ENCODE data around the gene GDF9. TPM values are rescaled to one million over a fixed set of nuclear protein-coding genes. Genes with fewer than 3 reads are reported as not detected.
A peak's percentile ranks its signal among the peaks of the same experiment; 100 is the strongest.

The GDF9 gene
- total RNA-seq, 1 donor, result 0.18 TPM

- TF ChIP-seq, protein P1, sequence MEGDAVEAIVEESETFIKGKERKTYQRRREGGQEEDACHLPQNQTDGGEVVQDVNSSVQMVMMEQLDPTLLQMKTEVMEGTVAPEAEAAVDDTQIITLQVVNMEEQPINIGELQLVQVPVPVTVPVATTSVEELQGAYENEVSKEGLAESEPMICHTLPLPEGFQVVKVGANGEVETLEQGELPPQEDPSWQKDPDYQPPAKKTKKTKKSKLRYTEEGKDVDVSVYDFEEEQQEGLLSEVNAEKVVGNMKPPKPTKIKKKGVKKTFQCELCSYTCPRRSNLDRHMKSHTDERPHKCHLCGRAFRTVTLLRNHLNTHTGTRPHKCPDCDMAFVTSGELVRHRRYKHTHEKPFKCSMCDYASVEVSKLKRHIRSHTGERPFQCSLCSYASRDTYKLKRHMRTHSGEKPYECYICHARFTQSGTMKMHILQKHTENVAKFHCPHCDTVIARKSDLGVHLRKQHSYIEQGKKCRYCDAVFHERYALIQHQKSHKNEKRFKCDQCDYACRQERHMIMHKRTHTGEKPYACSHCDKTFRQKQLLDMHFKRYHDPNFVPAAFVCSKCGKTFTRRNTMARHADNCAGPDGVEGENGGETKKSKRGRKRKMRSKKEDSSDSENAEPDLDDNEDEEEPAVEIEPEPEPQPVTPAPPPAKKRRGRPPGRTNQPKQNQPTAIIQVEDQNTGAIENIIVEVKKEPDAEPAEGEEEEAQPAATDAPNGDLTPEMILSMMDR (IDR thresholded peaks at IDR 0.05; ENCODE audit: insufficient read depth, low read length), result no peak
- peak; percentile 30 for DNase-seq (ENCODE audit: low read depth)
- H3K4me3 ChIP-seq (ENCODE audit: low read depth, low read length), result no peak overlapping the region
These were observed 44.5 kb downstream of the GDF9 start for GRCh38 chr5:132821791-132822190.

DNA sequence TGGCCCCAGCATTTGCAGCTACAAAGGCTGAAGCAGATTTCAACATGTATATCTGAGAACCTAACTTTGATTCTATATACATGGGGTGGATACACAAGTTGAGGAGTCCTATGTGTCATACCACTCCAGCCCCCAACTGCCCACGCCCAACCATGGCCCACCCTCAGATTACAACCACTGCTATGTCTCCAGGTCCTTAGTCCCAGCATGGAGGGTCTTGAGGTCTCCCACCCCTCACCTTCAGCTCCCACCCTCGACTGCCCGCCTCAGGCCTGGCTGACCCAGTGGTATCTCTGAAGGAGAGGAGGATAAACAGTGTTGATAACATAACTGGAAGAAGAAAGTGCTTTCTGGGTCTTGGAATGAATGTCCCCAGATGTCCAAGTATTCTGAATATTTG is 44.9 kb downstream of the GDF9 start:
- TF ChIP-seq, protein P1 (IDR thresholded peaks at IDR 0.05; ENCODE audit: insufficient read depth, low read length), result no peak
- no peak for DNase-seq (ENCODE audit: low read depth)
- H3K4me3 ChIP-seq (ENCODE audit: low read depth, low read length), result no peak overlapping the region

GRCh38 chr5:132820162-132820754 is 46.0 kb downstream of the GDF9 start:
- DNase-seq (ENCODE audit: low read depth), result peak; percentile 95
- TF ChIP-seq, protein P1 (IDR thresholded peaks at IDR 0.05; ENCODE audit: insufficient read depth, low read length), result peak; percentile 83
- no peak overlapping the region for H3K4me3 ChIP-seq (ENCODE audit: low read depth, low read length)

DNA sequence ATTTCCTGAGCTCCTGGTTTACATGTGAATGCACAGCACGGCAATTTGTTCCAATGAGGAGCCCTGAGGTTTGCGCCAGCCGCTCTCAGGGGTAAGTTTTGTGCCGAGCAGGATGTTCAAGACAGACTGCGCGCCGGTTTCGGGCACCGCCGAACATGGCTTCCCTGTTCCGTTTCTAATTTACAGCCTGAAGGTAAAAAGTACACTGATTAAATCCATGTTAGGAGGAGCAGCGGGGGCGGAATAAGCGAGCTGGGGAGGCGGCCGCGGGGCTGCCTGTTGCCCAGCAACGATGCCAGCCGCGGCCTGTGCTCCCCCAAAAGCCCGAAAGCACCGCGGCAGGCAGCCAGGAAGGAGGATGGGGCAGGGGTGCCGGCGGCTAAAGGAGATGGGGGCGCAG is 46.8 kb downstream of the GDF9 start:
- H3K4me3 ChIP-seq (ENCODE audit: low read depth, low read length), result no peak overlapping the region
- TF ChIP-seq, protein P1 (IDR thresholded peaks at IDR 0.05; ENCODE audit: insufficient read depth, low read length), result no peak
- DNase-seq (ENCODE audit: low read depth), result no peak

GRCh38 chr5:132817011-132817410 is 49.3 kb downstream of the GDF9 start:
- H3K4me3 ChIP-seq (ENCODE audit: low read depth, low read length), result no peak overlapping the region
- DNase-seq (ENCODE audit: low read depth), result no peak
- TF ChIP-seq, protein P1 (IDR thresholded peaks at IDR 0.05; ENCODE audit: insufficient read depth, low read length), result no peak

GRCh38 chr5:132816554-132816953 is 49.7 kb downstream of the GDF9 start:
- DNase-seq (ENCODE audit: low read depth), result no peak
- H3K4me3 ChIP-seq (ENCODE audit: low read depth, low read length), result no peak overlapping the region
- TF ChIP-seq, protein P1 (IDR thresholded peaks at IDR 0.05; ENCODE audit: insufficient read depth, low read length), result no peak

- no peak overlapping the region for H3K4me3 ChIP-seq (ENCODE audit: low read depth, low read length)
- TF ChIP-seq, protein P1 (IDR thresholded peaks at IDR 0.05; ENCODE audit: insufficient read depth, low read length), result no peak
- no peak for DNase-seq (ENCODE audit: low read depth)
These were observed 50.2 kb downstream of the GDF9 start for GRCh38 chr5:132816083-132816482.
